ENCODE data around the gene CRIP2. TPM values are rescaled to one million over a fixed set of nuclear protein-coding genes. Genes with fewer than 3 reads are reported as not detected.

Gene CRIP2
- polyA plus RNA-seq, 1 donor (not counting 4 experiments of a cell fraction or from before 2014, with no cell fraction given): 4.8 TPM

DNA sequence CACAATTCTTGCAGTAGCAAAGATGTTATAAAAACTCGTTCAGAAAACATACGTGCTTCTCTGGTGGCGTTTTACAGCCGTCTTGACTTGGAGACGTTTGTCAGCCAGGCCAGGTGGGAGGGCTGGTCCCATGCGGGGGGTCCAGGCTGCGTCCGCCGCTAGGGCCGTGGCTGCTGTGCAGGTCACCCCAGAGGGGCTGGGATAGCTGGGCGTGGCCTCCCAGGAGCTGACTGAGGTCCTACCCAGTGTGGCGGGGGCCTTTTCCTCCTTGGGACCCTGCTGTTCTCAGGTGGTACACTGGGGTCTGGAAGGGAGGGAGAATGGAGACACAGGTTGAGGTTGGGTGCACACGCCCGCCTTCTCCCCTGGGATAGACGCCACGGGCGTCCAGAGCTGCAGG lies 29.8 kb upstream of the CRIP2 start:
- H3K4me1 ChIP-seq (ENCODE audit: control insufficient read depth, extremely low read depth, insufficient read depth, low read length): no peaks in the 10 kb centered on the region
- no peaks in the 10 kb centered on the region for H3K27me3 ChIP-seq (ENCODE audit: control insufficient read depth, extremely low read depth, insufficient read depth, low read length)
- H3K9me3 ChIP-seq (ENCODE audit: control insufficient read depth, low read depth, low read length): no peaks in the 10 kb centered on the region
- no peak for TF ChIP-seq EZH2 (IDR thresholded peaks at IDR 0.05; ENCODE audit: low read length)
- TF ChIP-seq, protein P1, sequence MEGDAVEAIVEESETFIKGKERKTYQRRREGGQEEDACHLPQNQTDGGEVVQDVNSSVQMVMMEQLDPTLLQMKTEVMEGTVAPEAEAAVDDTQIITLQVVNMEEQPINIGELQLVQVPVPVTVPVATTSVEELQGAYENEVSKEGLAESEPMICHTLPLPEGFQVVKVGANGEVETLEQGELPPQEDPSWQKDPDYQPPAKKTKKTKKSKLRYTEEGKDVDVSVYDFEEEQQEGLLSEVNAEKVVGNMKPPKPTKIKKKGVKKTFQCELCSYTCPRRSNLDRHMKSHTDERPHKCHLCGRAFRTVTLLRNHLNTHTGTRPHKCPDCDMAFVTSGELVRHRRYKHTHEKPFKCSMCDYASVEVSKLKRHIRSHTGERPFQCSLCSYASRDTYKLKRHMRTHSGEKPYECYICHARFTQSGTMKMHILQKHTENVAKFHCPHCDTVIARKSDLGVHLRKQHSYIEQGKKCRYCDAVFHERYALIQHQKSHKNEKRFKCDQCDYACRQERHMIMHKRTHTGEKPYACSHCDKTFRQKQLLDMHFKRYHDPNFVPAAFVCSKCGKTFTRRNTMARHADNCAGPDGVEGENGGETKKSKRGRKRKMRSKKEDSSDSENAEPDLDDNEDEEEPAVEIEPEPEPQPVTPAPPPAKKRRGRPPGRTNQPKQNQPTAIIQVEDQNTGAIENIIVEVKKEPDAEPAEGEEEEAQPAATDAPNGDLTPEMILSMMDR (optimal IDR thresholded peaks at IDR 0.05 in 1 of 3, IDR thresholded peaks at IDR 0.05 in 1 of 3, conservative IDR thresholded peaks at IDR 0.05 in 1 of 3; ENCODE audit: extremely low read depth in 1 of 3, insufficient read depth in 2 of 3, low read length in 3 of 3): no peak
- FAIRE-seq (no peak), DNase-seq (ENCODE audit: low read depth, low spot score) (no peak)
- no peak overlapping the region for H3K9ac ChIP-seq (ENCODE audit: control insufficient read depth, extremely low read depth, insufficient read depth, low read length)
- no peak overlapping the region for H2AFZ ChIP-seq (ENCODE audit: control insufficient read depth, low read length)
- dilution Hi-C loops (cut with MboI; ENCODE audit: extremely low pct_ligation_motif_present, low sequenced_read_pairs): no loop called here
- H3K4me2 ChIP-seq (ENCODE audit: control insufficient read depth, extremely low read depth, insufficient read depth, low read depth, low read length): no peak overlapping the region
- no peak overlapping the region for H3K27ac ChIP-seq (ENCODE audit: control insufficient read depth, insufficient read depth, low read length)
- peaks cover 20% of the 10 kb centered on the region for H3K79me2 ChIP-seq (ENCODE audit: control insufficient read depth, insufficient read depth, low read length)
- peaks cover 8 to 19% of the 10 kb centered on the region in 2 experiments for H3K36me3 ChIP-seq (ENCODE audit: control insufficient read depth in 2 of 2, extremely low read depth in 1 of 2, insufficient read depth in 2 of 2, low read length in 2 of 2)
- H3K4me3 ChIP-seq (ENCODE audit: control insufficient read depth in 2 of 3, extremely low read depth in 1 of 3, insufficient read depth in 2 of 3, low read depth in 1 of 3, low read length in 3 of 3): no peak overlapping the region
- H4K20me1 ChIP-seq (ENCODE audit: control insufficient read depth, extremely low read depth, insufficient read depth, low read length): peaks cover 2% of the 10 kb centered on the region
- no peaks in the 10 kb centered on the region for H3K9me1 ChIP-seq (ENCODE audit: control insufficient read depth, extremely low read depth, insufficient read depth, low read length)

DNA sequence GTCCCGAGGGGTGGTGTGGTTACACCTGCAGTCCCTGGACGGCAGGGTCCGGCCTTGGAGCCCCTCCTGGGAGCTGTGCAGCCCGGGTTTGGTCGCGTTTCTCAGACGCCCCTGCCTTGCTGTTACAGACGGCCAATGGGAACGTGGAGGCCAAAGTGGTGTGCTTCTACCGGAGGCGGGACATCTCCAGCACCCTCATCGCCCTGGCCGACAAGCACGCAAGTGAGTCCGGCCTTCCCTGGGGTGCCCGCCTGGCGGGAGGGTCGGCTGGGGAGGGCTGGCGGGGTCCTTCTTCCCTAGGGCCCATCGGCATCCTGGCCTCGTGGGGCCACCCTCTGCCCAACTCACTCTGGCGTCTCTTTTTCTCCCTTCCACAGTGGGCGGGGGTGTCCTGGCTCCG lies 29.3 kb upstream of the CRIP2 start:
- no peak for FAIRE-seq
- no peak overlapping the region for H3K4me3 ChIP-seq (ENCODE audit: control insufficient read depth in 2 of 3, extremely low read depth in 1 of 3, insufficient read depth in 2 of 3, low read depth in 1 of 3, low read length in 3 of 3)
- H3K4me2 ChIP-seq (ENCODE audit: control insufficient read depth, extremely low read depth, insufficient read depth, low read depth, low read length): no peak overlapping the region
- TF ChIP-seq, protein P1 (optimal IDR thresholded peaks at IDR 0.05 in 1 of 3, IDR thresholded peaks at IDR 0.05 in 1 of 3, conservative IDR thresholded peaks at IDR 0.05 in 1 of 3; ENCODE audit: extremely low read depth in 1 of 3, insufficient read depth in 2 of 3, low read length in 3 of 3): no peak
- no peak for TF ChIP-seq EZH2 (IDR thresholded peaks at IDR 0.05; ENCODE audit: low read length)
- H3K9me1 ChIP-seq (ENCODE audit: control insufficient read depth, extremely low read depth, insufficient read depth, low read length): no peaks in the 10 kb centered on the region
- peaks cover 2% of the 10 kb centered on the region for H4K20me1 ChIP-seq (ENCODE audit: control insufficient read depth, extremely low read depth, insufficient read depth, low read length)
- no peak for DNase-seq (ENCODE audit: low read depth, low spot score)
- peaks cover 16% of the 10 kb centered on the region for H3K79me2 ChIP-seq (ENCODE audit: control insufficient read depth, insufficient read depth, low read length)
- H3K4me1 ChIP-seq (ENCODE audit: control insufficient read depth, extremely low read depth, insufficient read depth, low read length): no peaks in the 10 kb centered on the region
- no peaks in the 10 kb centered on the region for H3K27me3 ChIP-seq (ENCODE audit: control insufficient read depth, extremely low read depth, insufficient read depth, low read length)
- H2AFZ ChIP-seq (ENCODE audit: control insufficient read depth, low read length): no peak overlapping the region
- no peaks in the 10 kb centered on the region for H3K9me3 ChIP-seq (ENCODE audit: control insufficient read depth, low read depth, low read length)
- no peak overlapping the region for H3K9ac ChIP-seq (ENCODE audit: control insufficient read depth, extremely low read depth, insufficient read depth, low read length)
- H3K36me3 ChIP-seq (ENCODE audit: control insufficient read depth in 2 of 2, extremely low read depth in 1 of 2, insufficient read depth in 2 of 2, low read length in 2 of 2): peaks cover 13 to 20% of the 10 kb centered on the region in 2 experiments
- no peak overlapping the region for H3K27ac ChIP-seq (ENCODE audit: control insufficient read depth, insufficient read depth, low read length)
- dilution Hi-C loops (cut with MboI; ENCODE audit: extremely low pct_ligation_motif_present, low sequenced_read_pairs): no loop called here

Data from keratinocyte (primary cell).